Measurements from ENCODE around the gene RPS6KL1.

Gene RPS6KL1

GRCh38 chr14:74937171-74937570, 14.1 kb upstream of the RPS6KL1 start:
- no peak overlapping the region for H2AFZ ChIP-seq (ENCODE audit: low read length)
- H3K9me3 ChIP-seq (ENCODE audit: insufficient read depth, low read depth, low read length): no peaks in the 10 kb centered on the region
- peaks cover 29% of the 10 kb centered on the region for H3K4me1 ChIP-seq (ENCODE audit: insufficient read depth, low read length, poor library complexity, severe bottlenecking)
- H3K36me3 ChIP-seq (ENCODE audit: insufficient read depth, low read length): no peaks in the 10 kb centered on the region
- H3K79me2 ChIP-seq (ENCODE audit: insufficient read depth, low read length): no peaks in the 10 kb centered on the region
- no peak overlapping the region for H3K9ac ChIP-seq (ENCODE audit: low read depth, low read length, poor library complexity, severe bottlenecking)
- no peaks in the 10 kb centered on the region for H4K20me1 ChIP-seq (ENCODE audit: insufficient read depth, low read length, poor library complexity, severe bottlenecking)
- H3F3A ChIP-seq (ENCODE audit: low read depth): no peaks in the 10 kb centered on the region
- H3K4me2 ChIP-seq (ENCODE audit: low read depth, low read length, poor library complexity, severe bottlenecking): no peak overlapping the region
- H3K27me3 ChIP-seq (ENCODE audit: insufficient read depth, low read length, poor library complexity, severe bottlenecking): no peaks in the 10 kb centered on the region
- no peak overlapping the region for H3K4me3 ChIP-seq (ENCODE audit: low read length, poor library complexity, severe bottlenecking)
- no peak for TF ChIP-seq EZH2phosphoT487 (IDR thresholded peaks at IDR 0.05; ENCODE audit: borderline replicate concordance)
- no peak for TF ChIP-seq CTCF (conservative IDR thresholded peaks at IDR 0.05; ENCODE audit: low read length)
- no peaks in the 10 kb centered on the region for H3K9me2 ChIP-seq (replicated peaks; ENCODE audit: low read depth, low read length)

GRCh38 chr14:74936731-74937130, 13.7 kb upstream of the RPS6KL1 start:
- Histone ChIP-seq H3K9me2 (replicated peaks; ENCODE audit: low read depth, low read length) (no peaks in the 10 kb centered on the region), H3K9ac (ENCODE audit: low read depth, low read length, poor library complexity, severe bottlenecking) (no peak overlapping the region), H3K36me3 (ENCODE audit: insufficient read depth, low read length) (no peaks in the 10 kb centered on the region), H3F3A (ENCODE audit: low read depth) (no peaks in the 10 kb centered on the region), H3K9me3 (ENCODE audit: insufficient read depth, low read depth, low read length) (no peaks in the 10 kb centered on the region), H2AFZ (ENCODE audit: low read length) (no peak overlapping the region), H3K4me3 (ENCODE audit: low read length, poor library complexity, severe bottlenecking) (no peak overlapping the region), H3K79me2 (ENCODE audit: insufficient read depth, low read length) (no peaks in the 10 kb centered on the region), H3K4me2 (ENCODE audit: low read depth, low read length, poor library complexity, severe bottlenecking) (no peak overlapping the region), H4K20me1 (ENCODE audit: insufficient read depth, low read length, poor library complexity, severe bottlenecking) (no peaks in the 10 kb centered on the region), H3K27me3 (ENCODE audit: insufficient read depth, low read length, poor library complexity, severe bottlenecking) (no peaks in the 10 kb centered on the region), H3K4me1 (ENCODE audit: insufficient read depth, low read length, poor library complexity, severe bottlenecking) (peaks cover 30% of the 10 kb centered on the region)
- TF ChIP-seq CTCF (conservative IDR thresholded peaks at IDR 0.05; ENCODE audit: low read length): no peak
- no peak for TF ChIP-seq EZH2phosphoT487 (IDR thresholded peaks at IDR 0.05; ENCODE audit: borderline replicate concordance)

GRCh38 chr14:74936151-74936550, 13.1 kb upstream of the RPS6KL1 start:
- no peak for TF ChIP-seq CTCF (conservative IDR thresholded peaks at IDR 0.05; ENCODE audit: low read length)
- no peak for TF ChIP-seq EZH2phosphoT487 (IDR thresholded peaks at IDR 0.05; ENCODE audit: borderline replicate concordance)
- Histone ChIP-seq H3K9ac (ENCODE audit: low read depth, low read length, poor library complexity, severe bottlenecking) (no peak overlapping the region), H3K4me2 (ENCODE audit: low read depth, low read length, poor library complexity, severe bottlenecking) (no peak overlapping the region)

More at GRCh38 chr14:74936151-74936550, 13.1 kb upstream of the RPS6KL1 start:
- H3F3A ChIP-seq (ENCODE audit: low read depth): no peaks in the 10 kb centered on the region
- no peaks in the 10 kb centered on the region for H3K36me3 ChIP-seq (ENCODE audit: insufficient read depth, low read length)
- no peaks in the 10 kb centered on the region for H3K9me2 ChIP-seq (replicated peaks; ENCODE audit: low read depth, low read length)
- peaks cover 32% of the 10 kb centered on the region for H3K4me1 ChIP-seq (ENCODE audit: insufficient read depth, low read length, poor library complexity, severe bottlenecking)
- H3K9me3 ChIP-seq (ENCODE audit: insufficient read depth, low read depth, low read length): no peaks in the 10 kb centered on the region
- no peaks in the 10 kb centered on the region for H3K79me2 ChIP-seq (ENCODE audit: insufficient read depth, low read length)
- H3K4me3 ChIP-seq (ENCODE audit: low read length, poor library complexity, severe bottlenecking): no peak overlapping the region
- no peak overlapping the region for H2AFZ ChIP-seq (ENCODE audit: low read length)
- no peaks in the 10 kb centered on the region for H4K20me1 ChIP-seq (ENCODE audit: insufficient read depth, low read length, poor library complexity, severe bottlenecking)
- no peaks in the 10 kb centered on the region for H3K27me3 ChIP-seq (ENCODE audit: insufficient read depth, low read length, poor library complexity, severe bottlenecking)

Data from Loucy (cell line).